GM20431 (cell line): ENCODE measurements around the gene TRIM64.
"Not testable (repeated sequence)": the region's sequence is repeated elsewhere in the genome, so short reads cannot be mapped to it uniquely, and the experiment has no call there.

Experiments
- in situ Hi-C: fragments of 300-500 bp; cut with MseI, MboI; formaldehyde crosslinking; loops from one replicate; pipeline ENCODE4 v1.15.0; 2020; ENCODE audit warnings: low sequenced_read_pairs; ENCODE audit not compliant: unreplicated experiment

Gene TRIM64

GRCh38 chr11:89965737-89966136 is at the start of gene TRIM64:
Gene TRIM64 (plus strand): TSS chr11:89966037. CDS start chr11:89968504, 2,467 bp downstream.
- in situ Hi-C loops: not testable (repeated sequence)

DNA sequence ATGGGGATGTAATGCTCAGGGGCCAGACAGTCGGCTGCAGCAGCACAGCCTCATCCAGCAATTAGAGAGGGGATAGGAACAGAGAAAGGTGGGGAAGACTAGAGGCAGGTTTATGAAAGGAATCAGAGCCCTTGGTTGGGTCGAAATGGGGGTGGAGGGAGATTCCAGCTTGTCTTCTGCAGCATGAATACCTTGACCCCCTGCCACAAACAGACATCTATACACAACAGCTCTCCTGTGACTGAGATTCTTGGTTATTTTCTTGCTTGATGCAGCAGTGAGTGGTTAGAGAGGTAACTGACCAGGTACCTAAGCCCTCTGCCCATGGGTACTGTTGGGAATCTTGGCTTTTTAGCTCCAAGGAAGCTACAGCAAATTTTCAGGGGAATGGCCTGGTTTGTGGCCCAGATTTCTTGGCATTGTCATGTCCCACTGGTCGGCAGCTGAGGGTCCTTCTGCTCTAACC is 43.6 kb upstream of the TRIM64 start, which contains the start of gene TRIM49D1:
Gene TRIM49D1, minus strand, starts transcription at position 51 of the 466 bp plus-strand sequence. CDS start 4,535 bp downstream, outside the sequence.
- in situ Hi-C loops: no loop called here

DNA sequence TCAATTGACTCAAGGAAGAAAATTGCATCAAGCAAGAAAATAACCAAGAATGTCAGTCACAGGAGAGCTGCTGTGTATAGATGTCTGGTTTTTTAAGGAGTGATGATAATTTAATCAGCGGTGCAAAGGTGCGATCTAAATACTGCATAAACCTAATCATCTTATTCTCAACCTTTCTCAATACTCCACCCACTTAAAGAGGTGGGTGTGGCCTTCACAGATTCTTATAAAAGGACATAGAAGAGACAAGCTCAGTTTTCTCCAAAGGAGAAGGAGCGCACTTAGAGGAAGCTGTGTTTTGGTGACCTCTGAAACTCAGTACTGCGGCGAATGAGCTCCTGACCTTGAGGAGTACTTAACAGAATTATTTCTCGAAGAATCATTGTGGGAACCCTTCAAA is 42.1 kb upstream of the TRIM64 start, which contains the start of gene TRIM49D2:
Gene TRIM49D2, plus strand, starts transcription at position 301 of the 400 bp plus-strand sequence. CDS start 2,698 bp downstream, outside the sequence.
- in situ Hi-C loops: not testable (repeated sequence)

DNA sequence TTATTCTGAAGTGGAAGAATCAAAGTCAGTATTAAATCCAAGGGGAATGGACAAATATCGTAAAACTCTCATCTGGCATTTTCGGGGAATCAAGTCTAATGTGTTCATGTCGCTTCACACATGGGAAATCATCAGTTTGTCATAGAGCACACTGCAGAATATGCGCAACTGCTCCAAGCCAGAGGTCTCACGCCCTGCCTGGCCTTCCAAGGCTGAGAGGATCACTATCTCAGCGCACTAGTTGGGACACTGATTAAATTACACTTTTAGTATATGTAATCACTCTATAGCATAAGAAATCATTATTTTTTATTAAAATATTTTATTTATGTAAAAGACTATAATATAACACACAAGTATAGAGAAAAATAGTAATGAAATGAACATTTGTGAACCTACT is 5.0 kb upstream of the TRIM64 start:
- in situ Hi-C loops: not testable (repeated sequence)
